Measurements from ENCODE around the gene LIX1L. TPM values are rescaled to one million over a fixed set of nuclear protein-coding genes. Genes with fewer than 3 reads are reported as not detected.

LIX1L gene
- polyA plus RNA-seq, 1 donor (not counting 4 experiments of a cell fraction or from before 2014, with no cell fraction given) = 20.0 TPM

- H3K79me2 ChIP-seq (ENCODE audit: control insufficient read depth, insufficient read depth, low read length) = no peaks in the 10 kb centered on the region
- H4K20me1 ChIP-seq (ENCODE audit: control insufficient read depth, extremely low read depth, insufficient read depth, low read length) = no peaks in the 10 kb centered on the region
- no peak for DNase-seq (ENCODE audit: low read depth, low spot score)
- dilution Hi-C loops (cut with MboI; ENCODE audit: extremely low pct_ligation_motif_present, low sequenced_read_pairs) = no loop called here
- TF ChIP-seq, protein P1, sequence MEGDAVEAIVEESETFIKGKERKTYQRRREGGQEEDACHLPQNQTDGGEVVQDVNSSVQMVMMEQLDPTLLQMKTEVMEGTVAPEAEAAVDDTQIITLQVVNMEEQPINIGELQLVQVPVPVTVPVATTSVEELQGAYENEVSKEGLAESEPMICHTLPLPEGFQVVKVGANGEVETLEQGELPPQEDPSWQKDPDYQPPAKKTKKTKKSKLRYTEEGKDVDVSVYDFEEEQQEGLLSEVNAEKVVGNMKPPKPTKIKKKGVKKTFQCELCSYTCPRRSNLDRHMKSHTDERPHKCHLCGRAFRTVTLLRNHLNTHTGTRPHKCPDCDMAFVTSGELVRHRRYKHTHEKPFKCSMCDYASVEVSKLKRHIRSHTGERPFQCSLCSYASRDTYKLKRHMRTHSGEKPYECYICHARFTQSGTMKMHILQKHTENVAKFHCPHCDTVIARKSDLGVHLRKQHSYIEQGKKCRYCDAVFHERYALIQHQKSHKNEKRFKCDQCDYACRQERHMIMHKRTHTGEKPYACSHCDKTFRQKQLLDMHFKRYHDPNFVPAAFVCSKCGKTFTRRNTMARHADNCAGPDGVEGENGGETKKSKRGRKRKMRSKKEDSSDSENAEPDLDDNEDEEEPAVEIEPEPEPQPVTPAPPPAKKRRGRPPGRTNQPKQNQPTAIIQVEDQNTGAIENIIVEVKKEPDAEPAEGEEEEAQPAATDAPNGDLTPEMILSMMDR (optimal IDR thresholded peaks at IDR 0.05 in 1 of 3, IDR thresholded peaks at IDR 0.05 in 1 of 3, conservative IDR thresholded peaks at IDR 0.05 in 1 of 3; ENCODE audit: extremely low read depth in 1 of 3, insufficient read depth in 2 of 3, low read length in 3 of 3) = no peak
- TF ChIP-seq EZH2 (IDR thresholded peaks at IDR 0.05; ENCODE audit: low read length) = no peak
- H3K27ac ChIP-seq (ENCODE audit: control insufficient read depth, insufficient read depth, low read length) = peak overlapping the region; percentile 42
- no peaks in the 10 kb centered on the region for H3K9me3 ChIP-seq (ENCODE audit: control insufficient read depth, low read depth, low read length)
- peak overlapping the region in 2 of 3 experiments; percentile 4 to 18 for H3K4me3 ChIP-seq (ENCODE audit: control insufficient read depth in 2 of 3, extremely low read depth in 1 of 3, insufficient read depth in 2 of 3, low read depth in 1 of 3, low read length in 3 of 3)
- H3K4me2 ChIP-seq (ENCODE audit: control insufficient read depth, extremely low read depth, insufficient read depth, low read depth, low read length) = peak overlapping the region; percentile 69
- no peaks in the 10 kb centered on the region for H3K36me3 ChIP-seq (ENCODE audit: control insufficient read depth in 2 of 2, extremely low read depth in 1 of 2, insufficient read depth in 2 of 2, low read length in 2 of 2)
- no peaks in the 10 kb centered on the region for H3K27me3 ChIP-seq (ENCODE audit: control insufficient read depth, extremely low read depth, insufficient read depth, low read length)
- no peaks in the 10 kb centered on the region for H3K9me1 ChIP-seq (ENCODE audit: control insufficient read depth, extremely low read depth, insufficient read depth, low read length)
- peak overlapping the region; percentile 83 for H2AFZ ChIP-seq (ENCODE audit: control insufficient read depth, low read length)
- peak overlapping the region; percentile 14 for H3K9ac ChIP-seq (ENCODE audit: control insufficient read depth, extremely low read depth, insufficient read depth, low read length)
- peaks cover 34% of the 10 kb centered on the region for H3K4me1 ChIP-seq (ENCODE audit: control insufficient read depth, extremely low read depth, insufficient read depth, low read length)
- FAIRE-seq = no peak
These were observed 27.3 kb upstream of the LIX1L start for GRCh38 chr1:145985129-145985501.

DNA sequence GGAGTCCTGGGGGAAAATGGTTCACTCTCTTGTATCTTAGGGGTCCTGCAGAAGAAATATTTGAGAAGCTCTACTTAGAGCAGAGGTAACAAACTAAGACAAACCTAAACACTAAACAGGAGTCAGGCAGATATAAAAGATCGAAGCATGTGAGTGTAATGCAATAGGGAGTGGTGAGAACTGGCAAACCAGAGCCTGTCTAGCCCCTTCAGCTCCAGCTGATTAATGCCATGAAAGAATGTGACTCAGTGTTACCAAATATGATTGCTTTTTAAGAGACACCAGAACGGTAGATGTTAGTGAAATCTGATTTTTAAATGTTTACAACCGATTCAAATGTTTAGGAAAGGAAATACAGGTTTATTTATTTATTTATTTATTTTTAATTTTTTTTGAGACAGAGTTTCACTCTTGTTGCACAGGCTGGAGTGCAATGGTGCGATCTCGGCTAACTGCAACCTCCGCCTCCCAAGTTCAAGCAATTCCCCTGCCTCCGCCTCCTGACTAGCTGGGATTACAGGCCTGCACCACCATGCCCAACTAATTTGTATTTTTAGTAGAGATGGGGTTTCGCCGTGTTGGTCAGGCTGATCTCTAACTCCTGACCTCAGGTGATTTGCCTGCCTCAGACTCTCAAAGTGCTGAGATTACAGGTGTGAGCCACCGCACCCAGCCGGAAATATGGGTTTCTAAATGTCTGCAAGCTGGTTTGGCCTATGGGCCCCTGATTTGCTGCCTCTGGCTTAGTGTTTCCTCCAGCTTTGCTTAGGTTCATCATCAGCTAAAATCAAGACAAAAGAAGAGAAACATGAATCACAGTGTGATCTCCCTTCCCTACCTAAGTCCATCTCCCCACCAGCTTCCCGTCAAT, 26.4 kb upstream of the LIX1L start:
- dilution Hi-C loops (cut with MboI; ENCODE audit: extremely low pct_ligation_motif_present, low sequenced_read_pairs) = no loop called here
- DNase-seq (ENCODE audit: low read depth, low spot score) = no peak
- H3K4me2 ChIP-seq (ENCODE audit: control insufficient read depth, extremely low read depth, insufficient read depth, low read depth, low read length) = peak overlapping the region; percentile 69

More for the DNA sequence above, 26.4 kb upstream of the LIX1L start:
- Histone ChIP-seq H3K9me1 (ENCODE audit: control insufficient read depth, extremely low read depth, insufficient read depth, low read length) (no peaks in the 10 kb centered on the region), H3K9ac (ENCODE audit: control insufficient read depth, extremely low read depth, insufficient read depth, low read length) (no peak overlapping the region), H2AFZ (ENCODE audit: control insufficient read depth, low read length) (peak overlapping the region; percentile 35), H3K36me3 (ENCODE audit: control insufficient read depth in 2 of 2, extremely low read depth in 1 of 2, insufficient read depth in 2 of 2, low read length in 2 of 2) (no peaks in the 10 kb centered on the region), H3K9me3 (ENCODE audit: control insufficient read depth, low read depth, low read length) (no peaks in the 10 kb centered on the region), H3K4me1 (ENCODE audit: control insufficient read depth, extremely low read depth, insufficient read depth, low read length) (peaks cover 43% of the 10 kb centered on the region), H3K4me3 (ENCODE audit: control insufficient read depth in 2 of 3, extremely low read depth in 1 of 3, insufficient read depth in 2 of 3, low read depth in 1 of 3, low read length in 3 of 3) (no peak overlapping the region), H3K27me3 (ENCODE audit: control insufficient read depth, extremely low read depth, insufficient read depth, low read length) (no peaks in the 10 kb centered on the region), H3K79me2 (ENCODE audit: control insufficient read depth, insufficient read depth, low read length) (no peaks in the 10 kb centered on the region), H3K27ac (ENCODE audit: control insufficient read depth, insufficient read depth, low read length) (peak overlapping the region; percentile 42), H4K20me1 (ENCODE audit: control insufficient read depth, extremely low read depth, insufficient read depth, low read length) (no peaks in the 10 kb centered on the region)
- TF ChIP-seq, protein P1 (optimal IDR thresholded peaks at IDR 0.05 in 1 of 3, IDR thresholded peaks at IDR 0.05 in 1 of 3, conservative IDR thresholded peaks at IDR 0.05 in 1 of 3; ENCODE audit: extremely low read depth in 1 of 3, insufficient read depth in 2 of 3, low read length in 3 of 3) = no peak
- TF ChIP-seq EZH2 (IDR thresholded peaks at IDR 0.05; ENCODE audit: low read length) = no peak
- FAIRE-seq = no peak
